ENCODE measurements around the gene NCR3LG1. TPM values are rescaled to one million over a fixed set of nuclear protein-coding genes. Genes with fewer than 3 reads are reported as not detected.

The NCR3LG1 gene, protein sequence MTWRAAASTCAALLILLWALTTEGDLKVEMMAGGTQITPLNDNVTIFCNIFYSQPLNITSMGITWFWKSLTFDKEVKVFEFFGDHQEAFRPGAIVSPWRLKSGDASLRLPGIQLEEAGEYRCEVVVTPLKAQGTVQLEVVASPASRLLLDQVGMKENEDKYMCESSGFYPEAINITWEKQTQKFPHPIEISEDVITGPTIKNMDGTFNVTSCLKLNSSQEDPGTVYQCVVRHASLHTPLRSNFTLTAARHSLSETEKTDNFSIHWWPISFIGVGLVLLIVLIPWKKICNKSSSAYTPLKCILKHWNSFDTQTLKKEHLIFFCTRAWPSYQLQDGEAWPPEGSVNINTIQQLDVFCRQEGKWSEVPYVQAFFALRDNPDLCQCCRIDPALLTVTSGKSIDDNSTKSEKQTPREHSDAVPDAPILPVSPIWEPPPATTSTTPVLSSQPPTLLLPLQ
- 1.8 to 3.0 TPM (median 2.3 TPM) in 5 replicates for total RNA-seq (2022; extraction: Qiagen RNA extraction)

GRCh38 chr11:17351510-17352176 lies at the start of gene NCR3LG1:
TSS of gene NCR3LG1 (plus strand) at chr11:17351800. CDS start at chr11:17351970, 170 bp downstream.

GRCh38 chr11:17388609-17389210 lies 37.1 kb downstream of the NCR3LG1 start, which contains the start of gene KCNJ11:
TSS of gene KCNJ11 (minus strand) at chr11:17388659. CDS start at chr11:17388091, 568 bp downstream.

Other genes with a start within 250 kb of the NCR3LG1 start
- gene PIK3C2A, start 143.8 kb upstream of the NCR3LG1 start, total RNA-seq (2022; extraction: Qiagen RNA extraction), result 9.0 to 16.3 TPM (median 13.4 TPM) in 5 replicates
- 28.4 to 36.0 TPM (median 32.3 TPM) in 5 replicates for gene NUCB2, start 75.1 kb upstream of the NCR3LG1 start, total RNA-seq (2022; extraction: Qiagen RNA extraction)
- gene KCNJ11, start 36.9 kb downstream of the NCR3LG1 start, total RNA-seq (2022; extraction: Qiagen RNA extraction), result 2.6 to 4.1 TPM (median 3.7 TPM) in 5 replicates
- gene ABCC8, start 125.0 kb downstream of the NCR3LG1 start, total RNA-seq (2022; extraction: Qiagen RNA extraction), result 5.7 to 9.5 TPM (median 7.6 TPM) in 5 replicates
- gene USH1C, start 192.6 kb downstream of the NCR3LG1 start, total RNA-seq (2022; extraction: Qiagen RNA extraction), result 0.99 to 1.7 TPM (median 1.3 TPM) in 5 replicates
- not detected in 5 replicates for gene OTOG, start 195.5 kb downstream of the NCR3LG1 start, total RNA-seq (2022; extraction: Qiagen RNA extraction)